ENCODE results near the gene RPL13A. TPM values are rescaled to one million over a fixed set of nuclear protein-coding genes. Genes with fewer than 3 reads are reported as not detected.

Gene RPL13A
- total and polyA plus RNA-seq, 2 of the 13 experiments (the other 11 are each of a cell fraction or from before 2014, with no cell fraction given): 2,601 to 3,407 TPM

DNA sequence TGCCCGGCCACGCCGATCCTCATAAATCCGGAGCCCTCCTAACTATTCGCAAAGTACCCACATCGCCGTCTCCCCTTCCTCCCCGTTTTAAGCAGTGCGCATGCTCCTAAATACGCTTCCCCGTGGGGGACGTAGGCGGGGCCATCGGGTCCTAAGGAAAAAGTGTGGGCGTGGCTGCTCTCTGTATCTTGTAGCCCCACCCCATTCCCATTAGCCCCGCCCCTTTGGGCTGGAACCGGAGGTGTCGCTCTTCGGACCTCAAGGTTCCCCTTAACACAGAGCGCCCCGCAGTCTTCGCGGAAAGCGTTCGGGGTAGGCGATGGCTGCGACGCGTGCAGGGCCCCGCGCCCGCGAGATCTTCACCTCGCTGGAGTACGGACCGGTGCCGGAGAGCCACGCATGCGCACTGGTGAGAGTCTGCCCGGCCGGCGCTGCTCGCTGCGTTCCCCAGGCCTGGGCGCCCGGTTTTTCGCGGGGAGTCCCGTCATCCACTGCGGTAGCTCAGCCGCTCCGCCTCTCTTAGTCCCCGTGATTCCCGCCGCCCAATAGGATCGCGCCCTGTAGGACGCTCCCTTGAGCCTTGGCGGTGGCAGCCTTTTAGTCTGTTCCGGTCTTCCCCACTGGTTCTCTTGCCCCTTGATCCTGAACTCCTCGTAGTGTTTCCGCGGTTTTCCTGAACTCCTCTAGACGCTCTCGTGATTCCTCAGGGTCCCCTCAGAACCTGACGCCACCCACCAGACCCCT lies 34.2 kb upstream of the RPL13A start, which contains the start of gene ALDH16A1 (continued):
- TF ChIP-seq, protein P1, sequence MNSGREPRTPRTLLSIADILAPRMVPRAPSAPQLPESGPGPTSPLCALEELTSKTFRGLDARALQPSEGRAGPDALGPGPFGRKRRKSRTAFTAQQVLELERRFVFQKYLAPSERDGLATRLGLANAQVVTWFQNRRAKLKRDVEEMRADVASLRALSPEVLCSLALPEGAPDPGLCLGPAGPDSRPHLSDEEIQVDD (CRISPR knock-in tag; IDR thresholded peaks at IDR 0.05; ENCODE audit: borderline replicate concordance): 0 out of 2 replicates have a peak, but pooled peaks have one; percentile 24
- TF ChIP-seq ZNF678 (CRISPR knock-in tag; IDR thresholded peaks at IDR 0.05): no peak
- peak; percentile 88 for TF ChIP-seq THAP11 (CRISPR knock-in tag; IDR thresholded peaks at IDR 0.05)
- TF ChIP-seq FOSL1 (CRISPR knock-in tag; IDR thresholded peaks at IDR 0.05; ENCODE audit: borderline replicate concordance): no peak
- TF ChIP-seq ZGPAT (CRISPR knock-in tag; IDR thresholded peaks at IDR 0.05): peak; percentile 59
- no peak for TF ChIP-seq ZNF460 (CRISPR knock-in tag; IDR thresholded peaks at IDR 0.05; ENCODE audit: borderline replicate concordance)
- no peak for TF ChIP-seq SMAD9 (CRISPR knock-in tag; IDR thresholded peaks at IDR 0.05)
- no peak for TF ChIP-seq HDAC2 (CRISPR knock-in tag; IDR thresholded peaks at IDR 0.05)
- TF ChIP-seq GZF1 (CRISPR knock-in tag; IDR thresholded peaks at IDR 0.05): no peak
- peak; percentile 72; the same call in 1 of the 2 replicates for TF ChIP-seq ZNF275 (CRISPR knock-in tag; IDR thresholded peaks at IDR 0.05; ENCODE audit: borderline replicate concordance)
- TF ChIP-seq, protein P2, sequence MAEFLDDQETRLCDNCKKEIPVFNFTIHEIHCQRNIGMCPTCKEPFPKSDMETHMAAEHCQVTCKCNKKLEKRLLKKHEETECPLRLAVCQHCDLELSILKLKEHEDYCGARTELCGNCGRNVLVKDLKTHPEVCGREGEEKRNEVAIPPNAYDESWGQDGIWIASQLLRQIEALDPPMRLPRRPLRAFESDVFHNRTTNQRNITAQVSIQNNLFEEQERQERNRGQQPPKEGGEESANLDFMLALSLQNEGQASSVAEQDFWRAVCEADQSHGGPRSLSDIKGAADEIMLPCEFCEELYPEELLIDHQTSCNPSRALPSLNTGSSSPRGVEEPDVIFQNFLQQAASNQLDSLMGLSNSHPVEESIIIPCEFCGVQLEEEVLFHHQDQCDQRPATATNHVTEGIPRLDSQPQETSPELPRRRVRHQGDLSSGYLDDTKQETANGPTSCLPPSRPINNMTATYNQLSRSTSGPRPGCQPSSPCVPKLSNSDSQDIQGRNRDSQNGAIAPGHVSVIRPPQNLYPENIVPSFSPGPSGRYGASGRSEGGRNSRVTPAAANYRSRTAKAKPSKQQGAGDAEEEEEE (CRISPR knock-in tag; IDR thresholded peaks at IDR 0.05; ENCODE audit: borderline replicate concordance): peak; percentile 82; the same call in 1 of the 2 replicates
- TF ChIP-seq ZKSCAN8 (CRISPR knock-in tag; IDR thresholded peaks at IDR 0.05; ENCODE audit: borderline replicate concordance): no peak
- TF ChIP-seq, protein P3, sequence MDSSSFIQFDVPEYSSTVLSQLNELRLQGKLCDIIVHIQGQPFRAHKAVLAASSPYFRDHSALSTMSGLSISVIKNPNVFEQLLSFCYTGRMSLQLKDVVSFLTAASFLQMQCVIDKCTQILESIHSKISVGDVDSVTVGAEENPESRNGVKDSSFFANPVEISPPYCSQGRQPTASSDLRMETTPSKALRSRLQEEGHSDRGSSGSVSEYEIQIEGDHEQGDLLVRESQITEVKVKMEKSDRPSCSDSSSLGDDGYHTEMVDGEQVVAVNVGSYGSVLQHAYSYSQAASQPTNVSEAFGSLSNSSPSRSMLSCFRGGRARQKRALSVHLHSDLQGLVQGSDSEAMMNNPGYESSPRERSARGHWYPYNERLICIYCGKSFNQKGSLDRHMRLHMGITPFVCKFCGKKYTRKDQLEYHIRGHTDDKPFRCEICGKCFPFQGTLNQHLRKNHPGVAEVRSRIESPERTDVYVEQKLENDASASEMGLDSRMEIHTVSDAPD (CRISPR knock-in tag; IDR thresholded peaks at IDR 0.05): no peak; the same call in 1 of the 2 replicates
- no peak for TF ChIP-seq ZNF775 (CRISPR knock-in tag; IDR thresholded peaks at IDR 0.05; ENCODE audit: borderline replicate concordance)
- TF ChIP-seq ZNF761 (CRISPR knock-in tag; conservative IDR thresholded peaks at IDR 0.05): no peak
- TF ChIP-seq ZNF225 (CRISPR knock-in tag; IDR thresholded peaks at IDR 0.05): no peak
- TF ChIP-seq AGO1 (IDR thresholded peaks at IDR 0.05; ENCODE audit: low read depth, low read length, poor library complexity, severe bottlenecking): peak; percentile 35
- TF ChIP-seq POGZ (CRISPR knock-in tag; IDR thresholded peaks at IDR 0.05): peak; percentile 62
- TF ChIP-seq ZC3H4 (CRISPR knock-in tag; IDR thresholded peaks at IDR 0.05; ENCODE audit: borderline replicate concordance): no peak
- TF ChIP-seq TGIF2 (CRISPR knock-in tag; IDR thresholded peaks at IDR 0.05): no peak
- peak; percentile 43; the same call in 1 of the 2 replicates for TF ChIP-seq ZNF274 (CRISPR knock-in tag; IDR thresholded peaks at IDR 0.05)
- TF ChIP-seq ETV6 (CRISPR knock-in tag; conservative IDR thresholded peaks at IDR 0.05): no peak
- TF ChIP-seq RAD51 (IDR thresholded peaks at IDR 0.05; ENCODE audit: borderline replicate concordance): peak; percentile 72
- TF ChIP-seq ATF7 (IDR thresholded peaks at IDR 0.05): no peak
- TF ChIP-seq ATF7 (CRISPR knock-in tag; IDR thresholded peaks at IDR 0.05): no peak

All from HepG2 (cell line).